HEK293T (cell line): ENCODE measurements around the gene RAVER2.

Experiments
- CTCF ChIA-PET: fragments of 350-600 bp; formaldehyde crosslinking; extraction: SDS; loops from one replicate; lab custom pipeline; 2021; ENCODE audit warnings: antibody characterized with exemption, inconsistent platforms; lab: Yijun Ruan, JAX
- POLR2A ChIA-PET: fragments of 350-600 bp; formaldehyde crosslinking; extraction: SDS; loops from one replicate; lab custom pipeline; 2020; ENCODE audit warnings: antibody characterized with exemption, inconsistent platforms; lab: Yijun Ruan, JAX
- DNase-seq: peaks from one replicate; pipeline ENCODE4 v3.0.0; 2012; ENCODE audit warnings: mixed read lengths; ENCODE audit errors: extremely low spot score
- ARNT ChIP-seq: fragments of 450-650 bp; IDR thresholded peaks from 2 replicates; pipeline ENCODE4 v1.6.1; 2017; ENCODE audit warnings: mild to moderate bottlenecking
- BHLHE40 ChIP-seq: fragments of 450-650 bp; IDR thresholded peaks from 2 replicates; pipeline ENCODE4 v1.6.1; 2016; ENCODE audit warnings: mild to moderate bottlenecking, moderate library complexity, borderline replicate concordance
- CTBP1 ChIP-seq: fragments of 450-650 bp; IDR thresholded peaks from 2 replicates; pipeline ENCODE4 v1.6.1; 2016; ENCODE audit warnings: borderline replicate concordance
- ELF4 ChIP-seq: fragments of 450-650 bp; IDR thresholded peaks from 2 replicates; pipeline ENCODE4 v1.6.1; 2017; ENCODE audit warnings: antibody characterized with exemption
- FOXA1 ChIP-seq: fragments of 450-650 bp; IDR thresholded peaks from 2 replicates; pipeline ENCODE4 v1.6.1; 2016; ENCODE audit warnings: mild to moderate bottlenecking
- FOXK2 ChIP-seq: fragments of 450-650 bp; IDR thresholded peaks from 2 replicates; pipeline ENCODE4 v1.6.1; 2016; ENCODE audit warnings: mild to moderate bottlenecking
- FOXM1 ChIP-seq: fragments of 450-650 bp; IDR thresholded peaks from 2 replicates; pipeline ENCODE4 v1.6.1; 2017; ENCODE audit warnings: mild to moderate bottlenecking, borderline replicate concordance
- HDGF ChIP-seq: fragments of 450-650 bp; IDR thresholded peaks from 2 replicates; pipeline ENCODE4 v1.6.1; 2017; ENCODE audit warnings: antibody characterized with exemption, borderline replicate concordance
- L3MBTL2 ChIP-seq: fragments of 450-650 bp; conservative IDR thresholded peaks from 2 replicates; pipeline ENCODE4 v1.6.1; 2016; ENCODE audit warnings: mild to moderate bottlenecking
- LEF1 ChIP-seq: fragments of 450-650 bp; IDR thresholded peaks from 2 replicates; pipeline ENCODE4 v1.6.1; 2017; ENCODE audit warnings: mild to moderate bottlenecking, borderline replicate concordance
- NFRKB ChIP-seq: fragments of 450-650 bp; IDR thresholded peaks from 2 replicates; pipeline ENCODE4 v1.6.1; 2016; ENCODE audit warnings: mild to moderate bottlenecking, moderate library complexity
- SP1 ChIP-seq: fragments of 450-650 bp; IDR thresholded peaks from 2 replicates; pipeline ENCODE4 v1.6.1; 2017
- SUZ12 ChIP-seq: fragments of 450-650 bp; IDR thresholded peaks from 2 replicates; pipeline ENCODE4 v1.6.1; 2016; ENCODE audit warnings: mild to moderate bottlenecking
- TARDBP ChIP-seq: fragments of 450-650 bp; IDR thresholded peaks from 2 replicates; pipeline ENCODE4 v1.6.1; 2016
- ZNF384 ChIP-seq: fragments of 450-650 bp; IDR thresholded peaks from 2 replicates; pipeline ENCODE4 v1.6.1; 2016
- TF ChIP-seq, protein P1 (sequence below): fragments of 450-650 bp; IDR thresholded peaks from 2 replicates; pipeline ENCODE4 v1.6.1; 2016

Gene RAVER2

DNA sequence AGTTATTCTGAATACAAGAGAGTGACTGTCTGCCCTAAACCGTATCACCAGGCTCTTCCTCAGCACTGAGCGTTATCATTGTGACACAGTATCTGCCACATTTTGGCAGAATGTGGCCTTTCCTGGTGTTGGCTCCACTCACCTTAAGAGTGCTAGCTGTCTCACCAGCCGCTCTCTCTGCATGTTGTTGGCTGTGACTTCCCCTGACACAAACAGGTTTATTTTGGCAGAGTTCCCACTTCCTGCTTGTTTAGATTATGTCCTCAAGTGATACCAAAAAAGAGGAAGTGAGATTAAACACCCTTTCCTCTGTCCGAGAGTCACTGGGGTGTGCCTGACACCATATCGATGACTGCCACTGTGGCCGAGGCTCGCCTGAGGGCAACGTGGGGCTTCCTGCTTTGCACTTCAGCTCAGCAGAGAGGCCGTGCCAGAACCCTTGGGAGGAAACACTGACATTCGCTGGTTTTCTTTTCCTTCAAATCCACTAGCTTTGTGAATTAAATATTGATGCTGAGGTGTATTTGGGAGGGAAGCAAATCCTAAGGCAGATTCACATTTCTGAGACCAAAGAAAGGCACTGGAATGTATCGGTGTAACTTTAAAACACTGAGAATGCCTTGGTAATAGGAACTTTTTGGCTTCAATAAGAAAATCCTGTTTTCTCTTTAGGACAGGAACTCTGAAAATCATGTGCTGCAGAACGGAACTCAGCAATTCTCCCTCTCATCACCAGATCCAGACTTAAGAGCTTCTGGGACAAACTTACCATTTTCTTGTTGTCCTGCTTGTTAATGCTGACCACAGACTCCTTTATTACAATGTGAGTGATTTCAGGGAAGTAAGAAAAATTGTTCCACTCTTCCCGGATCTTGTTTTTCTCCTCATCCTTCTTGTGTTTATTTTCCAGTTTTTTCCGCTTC is 119.4 kb downstream of the RAVER2 start:
- ChIA-PET POLR2A (no interaction called here), CTCF (no interaction called here)
- no peak for DNase-seq
- TF ChIP-seq ELF4 (no peak), BHLHE40 (no peak), L3MBTL2 (no peak), FOXK2 (no peak), FOXM1 (no peak), SUZ12 (no peak), ARNT (no peak), HDGF (no peak), TARDBP (no peak), SP1 (no peak), CTBP1 (no peak), FOXA1 (no peak), NFRKB (no peak), ZNF384 (no peak), LEF1 (no peak)
- TF ChIP-seq, protein P1, sequence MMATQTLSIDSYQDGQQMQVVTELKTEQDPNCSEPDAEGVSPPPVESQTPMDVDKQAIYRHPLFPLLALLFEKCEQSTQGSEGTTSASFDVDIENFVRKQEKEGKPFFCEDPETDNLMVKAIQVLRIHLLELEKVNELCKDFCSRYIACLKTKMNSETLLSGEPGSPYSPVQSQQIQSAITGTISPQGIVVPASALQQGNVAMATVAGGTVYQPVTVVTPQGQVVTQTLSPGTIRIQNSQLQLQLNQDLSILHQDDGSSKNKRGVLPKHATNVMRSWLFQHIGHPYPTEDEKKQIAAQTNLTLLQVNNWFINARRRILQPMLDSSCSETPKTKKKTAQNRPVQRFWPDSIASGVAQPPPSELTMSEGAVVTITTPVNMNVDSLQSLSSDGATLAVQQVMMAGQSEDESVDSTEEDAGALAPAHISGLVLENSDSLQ, result no peak

- no peak for DNase-seq
- no peak for TF ChIP-seq BHLHE40
- TF ChIP-seq FOXM1, result no peak
- no peak for TF ChIP-seq TARDBP
- TF ChIP-seq NFRKB, result no peak
- no peak for TF ChIP-seq SUZ12
- no peak for TF ChIP-seq ARNT
- no peak for TF ChIP-seq L3MBTL2
- TF ChIP-seq, protein P1, result no peak
- no peak for TF ChIP-seq ELF4
- no peak for TF ChIP-seq HDGF
- no peak for TF ChIP-seq ZNF384
- no peak for TF ChIP-seq LEF1
- no peak for TF ChIP-seq FOXK2
- TF ChIP-seq SP1, result no peak
- no peak for TF ChIP-seq CTBP1
- no peak for TF ChIP-seq FOXA1
- ChIA-PET POLR2A (no interaction called here), CTCF (no interaction called here)
Measured at GRCh38 chr1:64865105-64865757, 120.4 kb downstream of the RAVER2 start.

DNA sequence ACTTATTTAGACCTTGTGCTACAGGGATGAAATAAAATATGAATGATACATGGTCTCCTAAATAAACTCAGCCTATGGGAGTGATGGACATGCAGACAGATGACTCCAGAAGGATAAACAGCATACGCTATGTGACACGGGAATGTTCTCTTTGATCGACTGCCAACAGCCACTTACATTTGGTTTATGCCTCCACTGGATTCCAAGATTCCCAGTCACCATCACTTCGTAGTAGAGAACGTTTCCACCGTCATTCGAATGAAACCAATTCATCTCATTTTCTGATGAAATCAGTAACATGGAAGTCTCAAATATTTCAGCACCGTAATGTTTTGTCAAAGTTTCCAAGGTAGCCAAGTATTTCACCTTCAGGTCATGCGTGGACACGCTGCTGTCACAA is 121.8 kb downstream of the RAVER2 start:
- CTCF ChIA-PET, result no interaction called here
- POLR2A ChIA-PET, result no interaction called here
- TF ChIP-seq CTBP1, result no peak
- TF ChIP-seq LEF1, result no peak
- no peak for TF ChIP-seq FOXA1
- no peak for TF ChIP-seq NFRKB
- TF ChIP-seq TARDBP, result no peak
- TF ChIP-seq L3MBTL2, result no peak
- TF ChIP-seq ARNT, result no peak
- TF ChIP-seq SUZ12, result no peak
- no peak for TF ChIP-seq FOXK2
- no peak for TF ChIP-seq ELF4
- TF ChIP-seq FOXM1, result no peak
- TF ChIP-seq, protein P1, result no peak
- no peak for TF ChIP-seq HDGF
- TF ChIP-seq BHLHE40, result no peak
- TF ChIP-seq SP1, result no peak
- TF ChIP-seq ZNF384, result no peak
- DNase-seq, result no peak

- ChIA-PET POLR2A (no interaction called here), CTCF (interaction anchor here (1.1 kb wide), 1 partner anchor 10 kb away, joined by 4 read pairs; no protein-coding TSS in a partner anchor)
- no peak for TF ChIP-seq ZNF384
- TF ChIP-seq, protein P1, result no peak
- TF ChIP-seq FOXM1, result no peak
- no peak for TF ChIP-seq TARDBP
- no peak for TF ChIP-seq ARNT
- TF ChIP-seq CTBP1, result no peak
- TF ChIP-seq HDGF, result no peak
- no peak for TF ChIP-seq FOXK2
- TF ChIP-seq SP1, result no peak
- no peak for TF ChIP-seq FOXA1
- TF ChIP-seq SUZ12, result no peak
- no peak for TF ChIP-seq NFRKB
- no peak for TF ChIP-seq ELF4
- no peak for TF ChIP-seq L3MBTL2
- TF ChIP-seq LEF1, result no peak
- DNase-seq, result no peak
Measured at GRCh38 chr1:64867266-64867665, 122.4 kb downstream of the RAVER2 start.

DNA sequence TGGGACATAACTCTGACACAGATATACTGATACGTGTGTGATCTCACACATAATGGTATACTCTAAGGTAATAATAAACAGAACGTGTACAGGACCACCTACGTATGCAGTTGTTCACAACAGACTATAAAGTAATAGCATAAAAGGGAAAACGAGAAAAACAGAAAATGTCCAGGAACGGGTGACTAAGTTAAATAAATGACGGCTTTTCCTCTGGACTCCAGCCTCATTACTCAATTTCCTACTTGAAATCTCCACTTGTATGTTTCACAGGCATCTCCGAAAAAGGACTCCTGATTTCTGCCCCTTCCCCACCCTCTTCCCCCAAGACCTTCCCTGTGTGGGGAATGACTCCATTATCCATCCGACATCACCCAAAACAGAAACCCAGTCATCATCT is 126.4 kb downstream of the RAVER2 start:
- TF ChIP-seq L3MBTL2, result no peak
- TF ChIP-seq HDGF, result no peak
- TF ChIP-seq BHLHE40, result no peak
- no peak for TF ChIP-seq NFRKB
- TF ChIP-seq TARDBP, result no peak
- TF ChIP-seq ZNF384, result no peak
- TF ChIP-seq FOXM1, result no peak
- TF ChIP-seq, protein P1, result no peak
- TF ChIP-seq ARNT, result no peak
- POLR2A ChIA-PET, result no interaction called here
- CTCF ChIA-PET, result no interaction called here
- DNase-seq, result no peak
